ENCODE results near the gene TCF7L2. TPM values are rescaled to one million over a fixed set of nuclear protein-coding genes. Genes with fewer than 3 reads are reported as not detected.

Gene TCF7L2
- polyA plus RNA-seq, 3 donors: 47.8 to 51.4 (median 49.2) TPM

DNA sequence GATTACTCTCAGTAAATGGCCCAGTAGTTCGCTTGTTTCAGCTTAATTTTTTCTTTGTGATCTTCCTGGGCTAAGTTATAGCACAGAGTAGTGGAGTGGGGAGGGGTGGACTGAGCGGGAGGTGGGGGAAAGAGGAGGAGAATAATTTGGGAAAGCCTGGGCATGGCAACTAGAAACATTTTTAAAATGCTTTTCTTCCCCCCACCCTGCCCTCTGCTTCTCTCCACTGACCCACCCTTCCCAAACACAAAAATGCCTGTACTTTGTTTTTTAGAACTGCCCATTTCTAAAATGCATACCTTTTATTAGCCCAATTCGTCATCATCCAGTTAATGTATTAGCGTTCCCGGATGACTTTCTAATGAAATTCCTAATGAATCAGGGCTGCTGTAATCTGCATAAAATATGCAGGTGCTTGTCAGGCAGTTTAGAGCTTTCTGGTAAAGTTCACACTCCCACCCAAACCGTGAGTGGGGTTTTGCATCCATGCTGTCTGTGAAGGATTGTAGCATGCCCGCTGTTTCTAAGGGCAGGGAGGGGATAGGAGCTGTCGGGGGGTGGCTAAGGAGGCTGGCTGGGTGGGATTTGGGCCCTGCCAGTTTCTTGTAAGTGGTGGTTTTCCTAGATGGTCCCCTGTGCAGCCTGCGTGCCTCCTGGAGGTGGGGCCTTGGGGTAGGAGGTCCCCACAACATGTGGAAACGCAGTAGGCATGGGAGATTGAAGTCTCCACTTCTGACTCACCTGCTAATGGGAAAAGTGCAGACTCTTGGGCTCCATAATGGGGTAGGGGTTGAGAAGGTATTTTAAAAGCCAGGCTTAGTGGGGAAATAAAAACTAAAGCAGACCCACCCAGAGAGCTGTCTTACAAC, 190.3 kb downstream of the TCF7L2 start:
- no peak for DNase-seq

DNA sequence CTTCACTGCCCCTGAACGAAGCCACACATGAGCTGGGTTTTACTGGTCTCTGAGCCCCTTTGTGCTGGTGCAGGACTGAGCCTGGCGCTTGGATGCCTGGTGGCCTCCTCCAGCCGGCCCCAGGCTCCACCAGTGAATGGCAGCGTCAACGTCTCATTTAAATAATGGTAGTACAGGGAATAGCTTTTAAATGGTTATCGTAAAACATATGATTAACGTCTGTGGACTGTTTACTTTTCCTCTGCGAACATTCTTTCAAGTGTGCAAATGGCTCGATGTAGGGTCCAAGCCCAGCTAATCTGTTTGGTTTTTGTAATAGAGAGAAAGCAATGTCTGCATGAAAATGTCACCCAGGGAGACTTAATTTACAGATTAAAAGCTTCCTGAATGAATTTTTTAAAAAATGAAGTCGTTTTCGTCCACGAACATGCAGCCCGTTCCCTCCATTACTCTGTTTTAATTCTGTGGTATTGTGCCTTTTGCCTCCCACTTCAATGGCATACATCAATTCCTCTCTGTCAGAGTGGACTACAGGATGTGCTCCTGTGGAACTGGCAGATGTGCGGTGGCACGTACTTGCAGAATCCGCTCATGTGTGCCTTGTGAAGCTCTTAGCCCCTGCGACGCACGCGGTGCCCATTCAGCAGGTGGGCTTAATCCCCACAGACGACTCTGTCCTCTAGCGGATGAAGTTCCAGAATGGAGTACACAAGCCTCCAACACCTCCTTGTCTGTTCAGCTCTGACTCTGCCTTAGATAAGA, 192.7 kb downstream of the TCF7L2 start:
- peak; percentile 79 for DNase-seq

DNA sequence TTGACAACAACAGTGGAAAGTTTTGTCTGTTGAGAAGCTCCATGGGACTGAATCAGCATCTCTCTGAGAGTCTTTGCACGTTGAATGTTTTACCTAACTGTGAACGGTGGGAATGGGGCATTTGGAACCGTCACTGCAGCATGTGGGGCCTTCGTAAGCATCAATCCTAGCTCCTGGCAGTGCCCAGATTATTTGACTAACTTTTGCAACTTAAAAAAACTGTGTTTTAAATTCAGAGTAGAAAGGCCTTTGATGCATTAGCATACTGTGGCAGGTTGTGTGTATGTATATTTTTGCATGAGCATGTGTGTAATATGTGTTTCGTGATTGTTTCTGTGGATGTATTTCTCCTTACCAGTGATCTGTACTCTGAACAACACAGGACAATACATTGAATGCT, 194.5 kb downstream of the TCF7L2 start:
- no peak for DNase-seq

DNA sequence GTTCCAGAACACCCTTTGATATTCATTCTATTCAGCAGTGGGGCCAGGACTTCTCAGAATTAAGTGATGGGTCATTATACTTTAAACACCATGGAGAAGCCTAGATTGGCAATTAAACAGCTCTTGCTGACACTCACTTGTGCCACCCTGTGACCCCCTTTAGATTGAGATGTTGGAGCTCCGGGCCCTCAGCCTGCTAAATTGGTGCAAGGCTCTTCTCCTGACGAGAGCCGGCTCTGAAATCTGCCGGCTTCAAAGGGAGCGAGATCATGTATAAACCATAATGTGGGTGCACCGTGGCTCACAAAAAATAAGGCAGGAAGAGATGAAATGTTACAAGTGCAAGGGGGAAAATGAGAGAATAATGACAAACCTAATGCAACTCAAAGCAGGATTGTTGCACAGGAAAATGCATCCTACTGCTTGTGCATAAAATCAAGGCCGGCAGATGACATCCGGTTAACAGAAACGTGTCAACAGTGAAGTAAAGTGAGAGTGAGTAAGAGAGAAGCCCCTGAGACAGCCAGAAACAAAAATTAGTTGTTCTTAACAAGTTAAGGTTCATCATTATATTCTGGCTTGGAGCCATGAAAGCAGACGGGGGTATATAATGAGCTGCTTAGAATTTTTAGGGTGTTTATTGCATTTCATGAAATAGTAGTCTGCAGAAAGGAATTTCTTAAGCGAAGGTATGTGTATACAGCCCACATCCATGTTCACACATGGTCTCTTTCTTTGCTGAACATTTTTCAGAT, 198.2 kb downstream of the TCF7L2 start:
- DNase-seq: no peak

DNA sequence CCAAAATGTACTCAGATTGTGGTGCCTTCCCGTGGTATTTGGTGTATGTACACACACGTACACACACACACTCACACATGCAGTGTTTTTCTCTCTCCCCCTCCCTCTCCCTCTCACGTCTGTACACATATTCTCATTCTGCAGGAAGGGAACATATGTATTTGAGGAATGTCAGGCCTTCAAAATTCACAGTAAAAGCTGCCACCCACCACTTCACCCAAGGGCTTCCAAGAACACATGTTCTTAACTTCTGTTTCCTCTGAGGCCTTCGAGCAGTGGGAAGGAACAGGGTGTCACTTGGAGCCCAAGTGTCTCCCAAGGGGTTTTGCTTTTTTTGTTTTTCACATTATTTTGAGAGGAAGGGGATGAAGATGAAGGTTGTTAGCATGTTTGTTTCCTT, 198.9 kb downstream of the TCF7L2 start:
- no peak for DNase-seq

DNA sequence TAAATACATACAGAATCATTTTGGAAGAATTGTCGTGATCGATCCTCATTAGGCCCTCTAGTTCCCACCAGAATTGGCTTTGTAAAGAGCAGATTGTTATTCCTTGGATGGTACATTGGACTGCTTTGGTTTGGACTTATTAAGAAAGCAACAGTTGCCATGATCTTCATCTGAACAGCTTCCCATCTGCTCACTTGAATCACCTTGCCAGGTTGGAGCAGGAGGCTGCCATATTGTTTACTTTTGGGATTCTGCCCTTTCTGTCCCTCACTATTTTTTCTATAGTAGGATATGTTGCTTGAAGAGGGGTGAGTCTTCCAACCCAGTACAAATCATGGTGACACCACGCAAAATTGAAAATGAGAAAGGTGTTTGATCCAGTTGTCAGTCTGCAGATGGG, 199.6 kb downstream of the TCF7L2 start:
- no peak for DNase-seq

DNA sequence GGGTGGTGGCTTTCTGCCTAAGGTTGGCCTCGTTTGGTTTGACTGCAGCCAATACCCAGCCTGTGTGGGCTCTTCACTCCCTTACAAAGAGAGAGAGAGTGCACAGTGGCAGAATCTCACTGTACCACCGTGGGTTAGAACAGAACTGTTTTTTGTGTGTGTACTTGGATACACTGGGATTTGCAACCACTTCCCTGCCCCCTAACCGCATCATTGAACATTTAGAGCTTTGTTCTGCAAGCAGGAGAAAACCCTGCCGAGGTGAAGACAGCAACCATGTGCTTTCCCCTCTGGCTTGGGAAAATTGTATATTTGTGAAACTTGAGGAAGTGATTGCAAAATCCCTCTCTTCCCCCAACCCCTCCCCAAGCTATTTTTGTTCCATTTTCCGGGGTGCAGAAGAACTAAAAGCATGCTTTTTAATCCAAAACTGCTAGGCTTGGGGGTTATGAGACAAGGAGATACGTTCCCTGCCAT, 201.2 kb downstream of the TCF7L2 start:
- DNase-seq: no peak

DNA sequence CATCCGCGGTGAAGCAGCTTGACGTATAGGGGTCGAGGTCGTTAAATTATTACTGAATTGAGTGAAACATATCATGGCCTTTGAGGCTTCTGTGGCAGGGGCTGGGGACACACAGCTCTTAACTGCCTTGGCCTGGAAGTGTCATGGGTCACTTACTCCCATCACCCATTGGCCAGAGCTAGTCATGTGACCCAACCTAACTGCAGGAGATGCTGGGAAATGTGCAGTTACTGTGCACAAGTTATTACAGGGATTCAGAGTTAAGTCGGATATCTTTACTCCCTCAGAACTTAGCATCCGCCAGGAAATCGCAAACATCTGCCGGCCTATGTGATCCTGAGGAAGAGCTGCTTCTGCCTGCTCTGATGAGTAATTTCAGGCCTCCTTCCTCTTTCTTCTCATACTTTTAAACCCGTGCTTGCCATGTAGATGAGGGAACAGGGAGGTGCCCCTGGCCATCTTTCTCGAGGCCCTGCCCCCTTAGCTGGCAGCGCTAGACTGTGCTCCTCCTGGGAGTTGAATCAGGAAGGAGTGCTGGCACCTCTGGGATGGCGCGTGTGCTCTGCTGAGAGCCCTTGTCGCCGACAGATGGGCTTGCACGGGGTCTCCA, 203.6 kb downstream of the TCF7L2 start:
- DNase-seq: no peak

DNA sequence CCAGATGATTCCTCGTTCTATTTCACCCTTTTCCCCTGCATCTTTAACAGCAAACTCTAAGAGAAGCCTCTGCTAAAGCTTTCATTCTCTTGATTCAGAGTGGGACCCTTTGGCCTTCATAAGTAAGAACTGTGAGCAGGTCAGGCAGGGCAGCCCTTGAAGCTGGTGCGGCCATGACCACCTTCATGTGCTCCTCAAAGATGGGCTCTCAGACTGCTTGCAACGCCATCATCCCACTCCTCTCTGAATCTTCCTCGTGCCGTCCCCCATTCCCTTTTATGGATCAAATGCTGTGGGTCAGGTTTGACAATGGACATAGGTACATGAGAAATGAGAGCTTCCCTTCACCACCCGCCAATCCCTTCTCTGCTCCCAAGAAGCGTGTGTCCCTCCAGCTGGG, 207.4 kb downstream of the TCF7L2 start:
- DNase-seq: no peak

DNA sequence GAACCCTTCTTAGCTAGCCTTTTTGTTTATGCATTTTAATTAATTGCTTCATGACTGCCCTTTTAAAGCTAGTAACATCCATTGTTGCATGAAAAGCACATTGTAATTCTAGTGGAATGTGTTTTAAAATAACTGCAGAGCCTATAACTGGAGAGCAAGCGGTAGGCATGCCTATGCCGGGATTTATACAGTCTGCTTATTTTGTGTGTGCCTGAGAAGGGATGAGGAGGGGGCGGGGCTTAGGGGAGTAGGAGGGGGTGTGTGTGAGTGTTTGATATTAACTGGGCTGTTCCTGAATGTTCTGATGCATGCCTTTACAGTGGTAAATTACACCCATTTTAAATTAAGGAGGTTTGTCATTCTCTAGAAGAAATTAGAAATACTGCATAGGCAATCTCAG, 208.1 kb downstream of the TCF7L2 start:
- DNase-seq: peak; percentile 77

DNA sequence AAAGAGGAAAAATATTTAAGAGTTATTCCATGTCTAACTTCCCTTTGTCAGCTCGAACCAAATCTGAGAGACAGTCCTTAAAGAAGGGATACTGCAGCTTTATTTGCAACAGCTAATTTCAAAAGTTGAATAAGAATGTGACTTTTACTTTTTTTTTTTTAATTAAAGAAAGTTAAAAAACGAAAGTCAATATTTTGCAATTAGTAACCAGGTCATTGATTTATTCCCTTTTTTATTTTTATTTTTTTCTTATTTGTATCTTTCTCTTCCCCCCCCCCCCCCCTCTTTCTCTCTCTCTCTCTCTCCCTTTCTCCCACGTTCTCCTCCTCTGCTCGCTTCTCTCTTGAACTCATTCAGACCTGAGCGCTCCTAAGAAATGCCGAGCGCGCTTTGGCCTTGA, 209.5 kb downstream of the TCF7L2 start:
- DNase-seq: no peak

DNA sequence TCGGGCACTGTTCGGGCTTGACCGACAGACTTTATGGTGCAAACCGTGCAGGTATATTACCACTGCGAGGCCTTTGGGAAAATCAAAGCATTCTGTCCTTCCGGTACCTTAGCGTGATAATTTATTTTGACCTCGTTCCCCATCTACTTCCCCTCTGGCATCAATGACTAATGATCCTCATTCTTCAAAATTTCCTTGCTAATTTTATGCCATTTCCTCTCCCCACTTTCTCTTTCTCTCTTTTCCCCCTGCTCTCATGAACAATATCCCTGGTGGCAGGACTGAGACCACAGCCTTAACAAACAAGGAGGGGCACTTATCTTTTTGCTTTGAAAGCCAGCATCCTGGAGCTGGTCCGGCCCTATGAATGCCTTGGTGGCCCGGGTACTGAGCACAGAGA, 210.6 kb downstream of the TCF7L2 start:
- DNase-seq: no peak

DNA sequence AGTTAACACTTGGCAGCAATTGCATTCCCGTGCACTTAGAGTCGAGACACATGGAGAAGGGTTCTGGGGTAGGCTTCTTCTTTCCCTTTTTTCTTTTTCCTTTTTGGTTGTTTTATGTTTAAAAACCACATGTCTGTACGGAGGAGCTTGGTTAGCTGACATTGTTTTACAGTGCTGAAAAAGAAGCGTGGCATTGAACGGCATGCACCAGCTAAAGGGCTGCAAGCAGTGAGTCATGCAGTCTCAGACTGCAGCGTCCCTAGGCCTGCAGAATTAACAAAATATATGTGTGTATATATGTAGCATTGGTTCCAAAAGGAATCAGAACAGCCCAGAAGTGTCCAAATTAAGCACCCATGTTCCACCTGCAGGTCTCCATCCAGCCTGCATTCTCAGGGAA, 211.0 kb downstream of the TCF7L2 start:
- DNase-seq: no peak

DNA sequence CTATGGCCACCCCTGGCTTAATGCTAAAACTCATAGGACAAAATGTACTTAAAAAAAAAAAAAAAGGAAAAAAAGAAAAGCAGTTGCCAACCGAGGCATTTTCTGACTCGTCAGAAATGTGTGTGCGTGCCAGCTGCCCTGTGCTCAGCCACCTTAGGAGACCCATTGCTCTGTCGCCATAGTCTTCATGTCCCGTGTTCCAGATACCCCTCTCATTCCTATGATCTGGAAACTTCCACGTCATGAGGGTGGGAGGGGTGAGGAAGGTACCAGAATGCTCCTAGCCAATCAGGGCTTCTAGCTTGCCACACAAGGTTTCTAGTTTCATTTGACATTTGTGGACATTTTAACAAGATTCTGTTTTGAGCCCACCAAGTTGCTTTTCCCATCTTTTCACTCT, 212.9 kb downstream of the TCF7L2 start:
- DNase-seq: no peak

DNA sequence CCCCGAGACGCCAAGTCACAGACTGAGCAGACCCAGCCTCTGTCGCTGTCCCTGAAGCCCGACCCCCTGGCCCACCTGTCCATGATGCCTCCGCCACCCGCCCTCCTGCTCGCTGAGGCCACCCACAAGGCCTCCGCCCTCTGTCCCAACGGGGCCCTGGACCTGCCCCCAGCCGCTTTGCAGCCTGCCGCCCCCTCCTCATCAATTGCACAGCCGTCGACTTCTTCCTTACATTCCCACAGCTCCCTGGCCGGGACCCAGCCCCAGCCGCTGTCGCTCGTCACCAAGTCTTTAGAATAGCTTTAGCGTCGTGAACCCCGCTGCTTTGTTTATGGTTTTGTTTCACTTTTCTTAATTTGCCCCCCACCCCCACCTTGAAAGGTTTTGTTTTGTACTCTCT, 215.6 kb downstream of the TCF7L2 start:
- no peak for DNase-seq

DNA sequence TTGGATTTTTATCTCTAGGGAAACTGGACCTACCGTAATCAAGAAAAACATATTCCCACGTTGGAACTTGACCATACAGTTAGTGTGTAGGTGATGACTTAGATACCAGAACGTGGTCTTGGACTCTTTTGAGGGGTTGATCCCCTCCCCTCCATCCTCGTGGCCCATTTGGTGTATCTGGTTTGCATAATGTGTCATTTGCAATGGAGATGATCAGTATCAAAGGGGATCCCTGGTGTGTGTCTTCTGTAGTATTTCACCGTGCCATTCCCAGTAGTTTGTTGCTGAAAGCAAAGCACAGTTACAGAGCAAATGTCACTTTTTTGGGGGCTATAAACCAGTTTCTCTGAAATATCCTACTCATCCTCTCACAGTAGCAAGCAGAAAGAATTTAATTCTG, 217.7 kb downstream of the TCF7L2 start:
- no peak for DNase-seq

DNA sequence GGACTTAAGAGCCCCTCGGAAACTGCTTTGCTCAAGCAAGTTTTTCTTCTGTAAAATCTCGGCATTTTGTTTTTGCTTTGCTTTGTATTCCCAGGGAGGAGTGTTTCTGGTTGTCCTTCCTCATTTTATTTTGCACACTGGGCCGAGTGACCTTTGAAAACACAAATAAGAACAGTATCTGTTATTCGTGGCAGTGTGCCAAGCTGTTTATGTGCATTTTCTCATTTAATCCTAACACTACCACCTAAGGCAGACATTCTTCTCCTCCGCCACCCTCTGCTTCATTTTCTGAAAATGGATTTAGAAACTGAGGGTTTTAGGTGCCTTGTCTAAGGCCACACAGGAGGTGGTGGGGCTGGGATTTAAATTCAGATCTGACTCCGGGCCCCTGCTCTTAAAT, 218.5 kb downstream of the TCF7L2 start:
- DNase-seq: peak; percentile 47

DNA sequence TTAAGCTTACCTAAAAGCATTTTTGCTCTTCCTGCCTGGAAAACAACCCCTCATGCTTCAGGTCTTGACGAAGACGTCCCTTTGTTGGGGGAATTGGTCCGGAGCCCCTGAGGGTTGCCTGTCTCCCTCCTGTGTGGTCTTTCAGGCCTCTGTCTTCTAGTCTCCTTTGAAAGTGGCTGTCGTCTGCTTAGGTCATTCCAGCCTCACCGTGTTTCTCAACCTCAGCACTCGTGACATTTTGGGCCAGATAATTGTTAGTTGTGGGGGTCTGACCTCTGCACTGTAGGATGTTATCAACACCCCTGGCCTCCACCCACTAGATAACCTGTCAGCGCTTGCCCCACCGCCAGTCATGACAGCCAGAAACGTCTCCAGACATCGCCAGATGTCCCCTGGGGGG, 219.1 kb downstream of the TCF7L2 start:
- DNase-seq: no peak

DNA sequence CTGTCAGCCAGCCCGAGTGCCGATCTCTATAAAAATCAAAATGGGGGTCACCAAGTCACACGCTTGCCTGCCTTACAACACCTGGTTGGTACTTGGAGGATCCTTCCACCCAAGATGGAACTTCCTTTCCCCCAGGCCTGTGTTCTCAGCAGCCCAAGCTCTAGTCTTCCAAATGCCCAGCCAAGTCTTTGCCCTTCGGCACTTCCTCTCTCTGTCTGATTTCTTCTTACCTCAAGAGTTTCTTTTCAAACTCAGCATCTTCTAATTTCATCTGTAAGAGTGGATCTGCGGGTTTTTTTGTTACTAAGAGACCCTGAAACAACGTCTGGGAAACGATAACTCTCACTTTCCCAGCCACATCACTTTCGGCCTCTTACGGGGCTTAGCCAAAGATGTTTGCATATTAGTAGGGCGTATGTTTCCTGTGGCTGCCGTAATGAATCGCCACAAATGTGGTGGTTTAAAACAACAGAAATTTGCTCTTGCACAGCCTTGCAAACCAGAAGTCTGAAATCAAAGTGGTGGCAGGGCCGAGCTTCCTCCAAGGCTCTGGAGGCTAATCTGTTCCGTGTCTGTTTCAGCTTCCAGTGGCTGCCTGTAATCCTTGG, 219.9 kb downstream of the TCF7L2 start:
- DNase-seq: no peak

DNA sequence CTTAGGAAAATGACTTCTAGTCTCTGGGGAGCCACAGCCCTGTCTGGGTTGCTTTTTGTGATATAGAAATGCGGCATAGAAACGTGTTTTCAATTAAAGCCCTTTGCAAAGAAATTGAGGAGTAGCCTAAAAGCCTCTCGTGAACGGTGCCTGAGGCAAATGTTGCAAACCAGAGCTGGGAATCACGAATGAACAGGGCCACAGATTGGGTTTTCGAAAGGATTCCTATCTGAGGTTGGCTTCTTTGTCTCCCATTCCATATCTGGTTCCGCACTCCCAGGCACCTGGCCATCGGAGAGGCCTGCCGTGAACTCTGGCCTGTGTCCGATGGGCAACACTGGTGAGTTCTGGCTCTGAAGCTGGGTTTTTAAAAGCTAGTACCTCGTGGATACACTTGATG, 221.6 kb downstream of the TCF7L2 start:
- DNase-seq: no peak

DNA sequence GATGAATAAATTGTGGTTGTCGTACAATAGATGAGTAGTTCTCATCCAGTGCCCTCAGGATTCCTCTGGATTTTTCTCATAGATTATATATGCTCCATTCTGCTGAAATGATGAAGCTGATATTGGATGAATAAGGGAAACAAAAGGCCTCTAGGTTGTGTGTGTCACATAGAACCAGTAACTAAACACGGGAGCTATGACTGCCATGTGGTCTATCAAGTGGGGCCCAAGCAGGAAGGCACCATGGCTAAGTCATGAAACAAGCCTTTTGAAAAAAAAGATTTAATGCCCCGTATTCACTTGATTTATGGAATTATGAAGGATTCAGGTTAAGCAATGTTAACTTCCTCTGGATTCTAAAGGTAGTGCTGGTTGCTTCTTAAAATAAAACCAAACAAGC, 225.1 kb downstream of the TCF7L2 start:
- DNase-seq: no peak

Data from renal pelvis (tissue), 4 donors.